Stimulated activated CD4-positive, alpha-beta T cell treated with anti-CD3 and anti-CD28 coated beads, TNF-alpha, amount 100 ng/mL, for 48 hours (primary cell): Measurements from ENCODE around the gene CD47.

Experiments used
- DNase-seq, 3 donors: peaks; one replicate each; pipeline ENCODE4 v3.0.0-alpha.2; 2020; ENCODE audit warnings: low read depth in 3 of 3

Gene CD47

DNA sequence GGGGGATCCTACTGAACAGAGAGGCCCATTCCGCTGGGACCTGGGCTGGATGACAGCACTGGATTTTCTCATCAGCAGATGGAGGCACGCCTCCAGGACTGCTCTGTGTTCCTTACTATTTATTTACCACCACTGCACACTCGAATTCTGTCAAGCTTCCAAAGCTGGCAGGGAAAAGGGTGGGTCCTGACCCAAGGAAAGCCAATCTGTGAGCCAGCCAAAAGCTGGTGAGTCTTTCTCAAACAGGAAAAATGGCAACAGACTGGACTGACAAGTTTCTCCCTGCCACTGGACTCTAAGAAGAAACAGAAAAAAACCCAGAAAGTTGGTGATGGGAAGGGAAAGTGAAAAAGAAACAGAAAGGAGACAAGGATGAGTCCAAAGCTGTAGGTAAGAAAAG is 37.8 kb downstream of the CD47 start:
- no peak for DNase-seq

DNA sequence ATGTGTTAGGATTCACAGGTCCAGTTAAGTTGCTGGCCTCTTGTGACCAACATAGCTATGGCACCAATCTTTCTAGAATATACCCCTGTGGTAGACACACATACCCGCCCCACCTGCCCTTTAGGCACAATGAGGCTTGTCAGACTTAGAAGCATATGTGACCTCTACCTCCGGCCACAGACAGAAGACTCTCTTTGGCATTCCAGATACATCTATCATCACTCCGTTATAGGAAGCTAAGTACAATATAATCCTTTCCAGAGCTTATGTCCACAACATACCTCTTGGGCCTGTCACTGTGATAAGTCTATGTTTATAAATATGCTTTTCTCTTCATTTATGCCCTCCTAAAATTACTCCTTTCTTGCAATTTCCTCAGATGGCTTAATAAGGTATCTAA is 39.8 kb downstream of the CD47 start:
- no peak for DNase-seq

DNA sequence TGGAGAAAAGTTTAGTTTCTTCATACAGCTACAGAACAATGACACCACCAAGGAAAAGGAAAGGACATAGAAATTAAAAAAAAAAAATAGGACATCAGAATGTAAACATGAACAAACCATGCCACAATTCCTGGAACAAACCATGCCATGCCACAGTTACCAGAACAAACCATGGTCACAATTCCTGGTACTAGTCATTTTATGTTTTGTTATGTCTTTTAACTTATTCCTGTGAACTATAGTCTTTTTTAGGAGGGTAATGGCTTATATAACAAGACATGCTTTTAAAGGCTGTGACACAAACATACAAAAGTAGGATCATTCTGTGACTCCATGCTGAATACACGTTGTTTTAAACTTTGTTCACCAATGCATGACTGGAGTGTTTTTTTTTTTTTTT is 42.8 kb downstream of the CD47 start:
- DNase-seq = no peak

DNA sequence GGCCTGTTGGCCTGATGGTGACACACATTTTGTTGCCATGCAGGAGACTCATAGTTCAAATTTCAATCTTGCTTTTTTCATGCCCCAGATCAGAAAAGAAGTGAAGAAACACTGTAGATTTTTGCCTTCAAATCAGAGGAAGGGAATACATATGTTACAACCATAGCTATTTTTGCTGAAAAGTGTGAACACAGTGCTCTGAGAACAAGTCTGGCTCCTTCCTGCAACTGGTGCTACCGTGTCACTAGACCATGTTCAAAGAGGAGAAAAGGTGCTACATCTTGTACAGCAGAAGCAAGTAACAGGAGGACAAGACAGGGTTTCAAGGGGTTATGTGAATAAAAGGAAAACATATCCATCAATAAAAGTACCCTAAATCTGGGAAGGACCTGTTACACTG is 44.6 kb downstream of the CD47 start:
- no peak for DNase-seq

DNA sequence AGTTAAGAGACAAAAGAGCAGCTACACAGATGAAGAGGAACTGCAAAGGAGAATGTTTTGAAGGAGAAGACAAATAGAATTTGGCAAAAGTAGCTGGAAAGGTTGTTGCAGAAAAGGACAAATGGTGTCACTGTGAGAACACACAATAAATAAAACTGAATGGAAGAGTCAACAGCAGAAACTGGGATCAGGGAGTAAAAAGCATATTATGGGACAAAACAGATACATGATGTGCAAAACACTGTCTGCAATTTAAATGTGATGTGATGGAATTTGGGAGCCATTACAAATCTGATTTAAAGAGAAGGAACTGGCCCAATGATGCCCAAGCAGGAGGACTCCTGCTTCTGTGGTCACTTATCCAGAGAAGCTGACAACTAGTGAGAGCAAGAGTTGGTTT is 46.1 kb downstream of the CD47 start:
- DNase-seq = no peak

DNA sequence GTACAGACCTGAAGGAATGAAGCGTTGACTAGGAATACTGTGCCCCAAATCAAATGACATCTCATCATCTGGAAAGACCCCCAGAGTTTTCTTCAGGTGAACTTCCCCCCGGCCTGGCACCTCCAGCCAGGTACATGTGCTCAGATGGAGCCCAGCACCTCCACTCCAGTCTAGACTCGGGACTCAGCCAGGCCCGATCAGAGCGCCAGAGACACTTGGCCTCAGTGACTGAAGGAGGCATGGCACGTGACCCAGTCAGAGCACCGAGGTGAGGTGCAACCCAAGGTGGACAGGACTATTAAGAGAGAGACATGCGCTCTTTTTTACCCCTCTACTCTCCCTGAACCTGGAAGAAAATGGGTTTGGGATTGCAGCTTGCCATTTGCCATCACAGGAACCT is 48.5 kb downstream of the CD47 start:
- no peak for DNase-seq

DNA sequence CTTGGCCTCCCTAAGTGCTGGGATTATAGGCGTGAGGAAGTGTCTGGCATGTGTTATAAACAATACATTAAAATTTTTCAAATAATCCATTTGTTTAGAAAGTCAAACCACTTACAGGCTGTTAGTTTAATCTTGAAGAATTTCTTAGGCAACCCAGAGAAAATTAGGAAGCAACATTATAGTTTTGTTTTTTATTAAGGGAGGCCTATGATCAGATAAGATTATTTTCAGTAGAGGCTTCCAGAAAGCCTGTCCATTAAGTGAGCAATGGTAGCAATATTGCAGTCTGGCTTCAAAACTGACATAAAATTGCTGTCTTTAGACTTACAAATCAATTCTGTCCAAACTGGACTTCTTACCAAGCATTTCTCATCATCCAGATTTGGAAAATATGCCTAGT is 49.6 kb downstream of the CD47 start:
- DNase-seq = no peak

DNA sequence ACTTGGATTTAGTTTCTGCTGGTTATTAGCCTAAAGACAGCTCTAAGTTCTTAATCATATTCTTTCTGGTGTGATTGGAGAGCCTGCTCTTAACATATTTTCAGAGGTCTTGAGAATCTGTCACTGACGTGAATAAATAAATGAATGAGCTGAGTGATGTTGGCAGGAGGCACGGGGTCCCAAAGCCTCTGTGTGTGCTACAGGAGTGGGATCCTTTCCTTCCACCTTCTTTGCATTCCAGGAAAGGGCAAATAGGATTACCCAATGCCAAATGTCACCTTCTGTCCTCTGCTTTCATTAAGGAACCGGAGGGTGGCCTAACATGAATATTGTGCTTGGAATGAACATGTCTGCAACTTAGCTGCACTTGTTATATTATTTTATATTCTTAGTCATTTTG is 53.1 kb downstream of the CD47 start:
- DNase-seq = no peak

DNA sequence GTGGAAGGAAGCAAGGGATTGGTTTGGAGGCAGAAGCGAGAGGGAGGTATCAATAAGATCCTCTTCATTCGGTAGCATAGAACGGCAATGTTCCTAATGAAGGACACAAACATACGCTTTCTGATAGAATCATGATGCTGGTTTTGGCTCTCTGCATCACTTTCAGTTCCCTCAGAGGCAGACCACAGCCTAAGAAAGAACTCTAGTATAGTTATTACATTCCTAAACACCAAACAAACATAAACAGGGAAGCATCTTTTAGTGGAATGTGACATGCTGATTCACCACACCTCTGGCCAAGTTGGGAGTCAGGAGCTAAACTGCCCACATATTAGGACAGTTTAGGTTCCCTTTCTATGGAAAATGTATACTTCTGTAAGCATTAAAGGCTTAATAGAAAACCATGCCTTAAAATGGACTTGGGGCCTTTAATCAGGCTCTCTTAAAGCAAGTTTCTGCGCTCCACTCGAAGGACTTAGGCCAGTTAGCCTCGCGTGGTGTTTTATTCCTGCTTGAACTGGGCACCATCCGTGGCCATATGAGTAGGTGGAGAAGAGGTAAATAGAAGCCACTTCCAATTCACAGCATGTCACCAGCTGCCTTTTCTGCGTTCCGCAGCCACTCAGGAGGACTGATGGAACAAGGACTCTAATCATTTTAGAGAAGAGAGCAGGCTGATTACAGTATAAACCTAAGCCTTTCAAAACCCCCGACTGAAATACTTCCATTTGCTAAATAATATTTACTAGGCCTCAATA is 53.7 kb downstream of the CD47 start:
- no peak for DNase-seq

DNA sequence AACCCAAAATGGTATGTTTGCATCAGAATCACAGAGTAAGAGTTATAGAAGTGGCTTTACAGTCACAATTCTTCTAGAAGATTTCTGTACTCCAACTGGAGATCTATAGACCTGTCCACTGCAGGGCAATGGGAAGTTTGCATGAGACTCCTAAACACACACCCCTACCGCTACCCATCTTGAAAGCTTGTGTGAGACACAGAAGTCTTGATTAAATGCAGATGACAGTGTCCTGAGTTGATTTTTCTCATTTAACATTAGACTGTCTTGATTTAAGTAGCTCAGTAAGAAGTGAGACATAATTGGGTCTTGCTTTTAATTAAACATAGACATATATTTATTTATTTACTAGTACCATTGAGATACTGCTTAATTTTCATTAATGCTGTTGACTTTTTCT is 54.4 kb downstream of the CD47 start:
- no peak for DNase-seq

DNA sequence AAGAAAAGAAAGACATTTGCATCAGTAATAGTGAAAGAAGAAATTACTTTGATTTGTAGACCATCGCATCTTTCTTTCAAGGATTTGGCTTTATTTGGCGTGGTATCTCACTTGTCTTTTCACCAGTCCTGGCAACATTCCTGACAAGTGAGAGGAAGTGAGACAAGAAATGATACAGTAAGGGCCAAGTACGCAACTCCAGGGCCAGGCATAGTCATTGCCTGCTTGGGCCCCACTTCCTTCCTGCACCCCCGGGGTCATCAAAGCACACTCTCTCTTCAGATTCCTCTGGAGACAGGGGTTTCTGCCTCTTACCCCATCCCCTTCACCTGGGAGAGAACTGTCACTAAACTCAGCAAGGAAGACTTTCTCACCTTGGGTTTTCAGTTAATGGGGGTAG is 55.1 kb downstream of the CD47 start:
- no peak for DNase-seq

DNA sequence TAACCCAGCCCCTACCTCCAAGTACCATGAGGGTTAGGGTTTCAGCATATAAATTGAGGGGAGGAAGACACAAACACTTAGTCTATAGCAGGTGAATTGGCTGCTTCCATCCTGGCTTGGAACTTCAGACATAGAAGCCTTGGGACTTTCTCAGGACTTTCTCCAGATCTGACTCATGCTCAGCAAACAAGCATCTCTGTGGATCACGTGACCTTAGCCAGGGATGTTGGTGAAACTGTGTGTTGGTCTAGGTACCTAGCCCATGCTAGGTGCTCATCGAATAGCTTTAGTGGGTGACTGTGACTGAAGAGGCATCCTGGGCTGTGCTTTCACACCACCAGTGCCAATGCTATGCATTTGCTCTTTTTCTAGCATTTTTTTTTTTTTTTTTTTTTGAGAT is 58.9 kb downstream of the CD47 start:
- no peak for DNase-seq

DNA sequence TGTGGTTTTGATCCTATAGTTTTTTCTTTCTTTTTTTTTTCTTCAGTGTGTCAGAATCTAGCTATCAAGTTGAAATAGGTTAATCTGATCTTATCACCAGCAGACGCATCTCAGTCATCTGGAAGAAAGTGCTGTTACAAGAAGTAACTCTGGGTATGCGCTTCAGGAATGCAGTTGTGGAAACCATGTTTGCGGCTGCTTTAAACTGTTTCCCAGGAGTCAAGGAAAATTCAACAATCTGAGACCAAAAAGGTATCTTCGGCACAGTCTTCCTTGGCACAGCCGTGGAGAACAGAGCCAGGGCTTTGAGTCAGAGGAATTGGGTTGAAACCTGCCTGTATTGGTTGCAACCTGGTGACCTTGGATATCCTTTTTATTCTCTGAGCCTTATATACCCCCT is 59.9 kb downstream of the CD47 start:
- no peak for DNase-seq

DNA sequence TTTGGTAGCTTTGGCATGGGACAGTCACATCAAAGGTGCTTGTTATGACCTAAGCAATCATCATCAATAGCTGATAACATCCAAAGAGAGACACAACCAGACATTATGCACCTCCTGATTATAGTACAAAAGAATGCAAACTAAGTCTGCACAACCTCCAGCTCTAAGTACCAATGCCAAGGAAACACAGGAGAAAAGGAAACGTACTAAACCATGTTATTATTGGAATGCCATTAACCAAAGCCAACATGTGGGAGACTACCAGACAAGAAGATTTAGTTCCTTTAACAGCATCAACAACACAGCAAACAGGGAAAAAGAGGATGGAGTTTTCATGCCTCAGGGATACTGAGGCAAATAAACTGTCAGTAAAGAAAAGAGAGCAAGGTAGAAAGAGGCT is 61.4 kb downstream of the CD47 start:
- no peak for DNase-seq

DNA sequence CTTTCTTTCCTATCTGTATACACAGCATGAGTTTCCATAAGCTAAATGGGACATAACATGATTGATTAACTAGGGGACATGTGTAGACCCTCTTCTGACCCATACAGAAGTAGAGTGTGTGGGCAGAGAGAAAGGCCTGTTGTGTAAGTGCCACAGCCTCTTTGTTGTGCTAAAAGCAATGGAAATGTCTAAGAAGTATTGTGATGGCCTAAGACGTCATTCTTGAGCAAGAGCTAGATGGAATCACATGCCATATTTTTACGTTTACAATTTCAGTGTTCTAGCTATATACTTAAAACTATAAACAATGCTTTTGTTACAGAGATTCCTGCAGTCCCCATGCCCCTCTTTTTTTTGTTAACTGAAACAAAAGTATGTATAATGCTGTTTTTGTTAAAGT is 61.9 kb downstream of the CD47 start:
- DNase-seq = no peak

DNA sequence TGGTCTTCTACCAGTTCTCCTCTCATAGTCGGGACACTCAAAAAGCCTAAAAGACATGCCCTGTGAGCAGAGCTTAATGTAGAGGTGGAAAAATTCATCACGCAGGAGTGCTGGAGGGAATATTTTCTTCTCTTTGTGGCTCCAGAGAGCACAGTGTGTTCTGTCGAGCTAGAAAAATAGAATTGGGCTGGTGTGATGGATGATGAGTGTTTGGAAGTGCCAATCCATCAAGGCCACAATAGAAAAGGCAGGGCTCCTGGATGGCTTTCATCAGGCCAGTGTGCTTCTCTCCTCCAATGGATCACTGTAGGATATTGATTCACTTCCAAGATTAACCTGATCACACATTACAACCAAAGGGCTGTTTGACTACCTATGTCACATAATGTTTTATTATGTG is 65.7 kb downstream of the CD47 start:
- no peak for DNase-seq

DNA sequence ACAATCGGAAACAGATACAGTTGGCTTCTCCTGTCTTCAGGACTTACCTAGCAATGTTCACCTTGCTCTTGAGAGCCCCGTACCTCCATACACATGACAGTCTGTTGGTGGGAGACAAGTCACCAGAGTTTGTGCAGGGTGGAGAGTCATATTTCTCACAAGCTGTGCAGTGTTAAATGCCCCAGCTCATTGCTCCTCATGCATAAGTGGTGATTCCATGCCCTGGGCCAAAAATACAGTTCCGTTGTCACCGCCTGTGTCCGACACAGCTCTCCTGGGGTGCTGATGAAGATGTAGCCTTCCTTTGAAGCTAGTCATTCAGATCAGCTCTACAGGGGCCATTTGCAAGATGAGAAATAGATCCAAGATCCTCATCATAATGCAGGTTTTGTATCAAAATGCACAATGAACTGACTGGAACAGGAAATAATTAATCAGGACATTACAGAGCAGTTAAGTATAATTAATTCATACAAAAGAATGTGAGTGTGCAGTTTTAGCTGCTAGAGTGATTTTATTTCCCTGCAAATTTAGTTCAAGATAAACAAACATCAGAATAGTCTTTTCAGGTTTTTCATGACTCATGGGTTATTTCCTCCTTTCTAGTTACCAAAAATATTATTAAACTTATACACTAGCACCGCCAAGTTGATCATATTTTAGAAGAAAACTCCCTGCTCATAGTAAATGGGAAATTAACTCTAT is 66.5 kb downstream of the CD47 start:
- DNase-seq = no peak

DNA sequence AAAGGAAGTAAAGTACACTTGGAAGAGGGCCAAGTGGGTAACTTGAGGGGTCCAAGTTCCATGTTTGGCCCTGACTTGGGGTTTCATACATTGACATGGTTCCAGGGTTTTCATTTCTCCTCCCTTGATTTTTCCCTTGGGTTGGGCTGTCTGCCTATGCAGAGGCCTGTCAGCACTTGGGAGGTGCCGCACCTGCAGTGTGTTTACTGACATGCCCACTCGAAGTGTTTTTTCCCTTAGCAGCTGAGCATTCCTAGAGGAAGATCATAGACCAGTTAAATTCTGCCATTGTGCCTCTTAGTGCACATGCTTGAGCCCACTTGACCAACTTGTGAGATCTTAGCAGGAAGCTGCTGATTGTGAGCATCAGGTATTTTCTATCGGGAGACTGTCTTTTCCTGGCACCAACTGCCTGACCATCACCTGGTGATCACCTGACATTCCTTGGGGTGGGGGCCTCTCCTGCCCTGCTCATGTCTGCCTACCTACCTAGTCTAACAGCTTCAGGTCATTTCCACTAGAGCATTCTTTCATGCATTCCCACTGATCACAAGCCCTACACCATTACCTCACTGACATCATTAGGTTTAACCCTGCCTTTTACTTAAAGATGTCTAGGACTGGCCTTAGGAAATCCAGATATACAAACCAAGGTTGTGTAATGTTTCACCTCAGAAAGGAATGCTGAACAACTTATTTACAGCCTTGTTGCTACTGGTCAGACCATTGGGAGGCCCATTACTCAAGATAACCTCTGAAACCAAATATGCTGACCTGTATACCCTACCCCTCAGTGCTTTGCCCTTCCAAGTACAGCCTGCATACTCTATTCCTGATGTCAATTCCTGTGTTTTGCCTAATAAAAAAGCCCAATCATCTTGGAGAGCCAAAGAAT is 68.3 kb downstream of the CD47 start:
- no peak for DNase-seq

DNA sequence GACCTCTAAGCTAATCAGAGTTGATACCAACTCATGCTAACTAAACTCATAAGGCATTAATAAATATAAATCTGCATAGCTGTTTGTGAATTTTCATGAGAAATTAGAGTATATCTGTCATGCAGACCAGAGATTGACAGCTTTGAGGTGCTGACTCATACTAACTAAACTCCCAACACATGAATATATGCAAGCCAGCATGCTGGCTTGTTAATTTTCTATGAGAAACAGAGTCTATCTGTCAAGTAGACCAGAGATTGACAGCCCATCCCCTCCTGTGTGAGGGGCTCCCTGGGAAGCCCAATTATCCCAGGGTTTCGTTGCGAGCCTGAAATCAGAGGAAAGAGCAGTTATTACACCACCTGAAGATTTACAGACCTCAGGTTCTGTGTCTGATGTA is 69.3 kb downstream of the CD47 start:
- no peak for DNase-seq

DNA sequence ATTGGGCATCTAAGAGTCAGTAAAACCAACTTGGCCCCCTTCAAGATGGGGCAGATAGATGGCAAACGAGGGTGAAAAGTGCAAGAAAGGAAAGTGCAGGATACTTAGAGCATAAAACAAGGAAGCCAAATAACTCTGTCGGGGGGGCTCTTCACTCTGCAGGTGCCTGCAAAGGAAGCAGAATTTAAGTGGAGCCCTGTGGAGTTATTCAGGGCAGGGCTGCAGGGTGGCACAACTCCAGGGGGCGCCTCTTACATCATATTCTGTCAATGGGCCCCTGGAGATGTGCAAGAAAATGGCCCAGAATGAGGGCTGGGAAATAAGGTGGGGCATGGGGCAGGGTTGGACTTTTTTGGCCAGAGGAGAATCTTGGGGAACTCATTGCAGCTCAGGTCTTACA is 69.7 kb downstream of the CD47 start:
- no peak for DNase-seq

DNA sequence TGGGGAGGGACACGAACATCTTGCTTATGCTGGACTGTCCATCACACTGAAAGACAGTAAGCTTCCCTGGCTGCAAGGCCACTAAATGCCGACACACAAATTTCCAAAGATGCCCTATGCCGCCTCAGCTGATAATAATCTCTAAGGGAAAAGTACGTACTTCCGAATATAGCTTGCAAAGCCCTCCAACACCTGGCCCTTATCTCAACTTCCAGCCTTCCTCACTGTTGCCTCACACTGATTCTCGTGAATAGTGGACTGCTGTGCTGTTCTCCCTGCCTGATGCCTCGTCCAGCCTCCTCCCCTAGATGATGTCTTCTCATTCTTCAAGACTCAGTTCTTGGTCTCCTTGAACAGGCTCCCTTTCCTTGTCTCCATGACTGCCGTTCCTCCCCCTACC is 72.3 kb downstream of the CD47 start:
- DNase-seq = no peak

DNA sequence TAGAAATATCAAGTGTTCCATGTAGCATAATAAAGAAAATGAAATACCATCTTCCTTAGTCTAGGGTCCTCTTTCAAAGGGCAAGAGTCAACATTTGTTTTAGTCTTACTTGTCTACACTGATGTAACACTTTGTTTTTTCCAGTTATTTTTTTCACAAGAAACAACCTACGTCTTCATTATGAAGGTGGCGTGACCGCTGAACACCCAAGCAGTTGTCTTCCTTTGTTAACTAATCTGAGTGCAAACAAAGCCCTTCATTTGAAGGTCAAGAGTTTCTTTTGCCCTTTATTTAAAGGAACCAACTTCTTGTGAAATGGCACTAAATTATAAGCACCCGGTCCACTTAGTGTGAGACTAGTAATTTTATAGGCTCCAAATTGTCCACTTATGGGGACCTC is 73.2 kb downstream of the CD47 start:
- DNase-seq = no peak

DNA sequence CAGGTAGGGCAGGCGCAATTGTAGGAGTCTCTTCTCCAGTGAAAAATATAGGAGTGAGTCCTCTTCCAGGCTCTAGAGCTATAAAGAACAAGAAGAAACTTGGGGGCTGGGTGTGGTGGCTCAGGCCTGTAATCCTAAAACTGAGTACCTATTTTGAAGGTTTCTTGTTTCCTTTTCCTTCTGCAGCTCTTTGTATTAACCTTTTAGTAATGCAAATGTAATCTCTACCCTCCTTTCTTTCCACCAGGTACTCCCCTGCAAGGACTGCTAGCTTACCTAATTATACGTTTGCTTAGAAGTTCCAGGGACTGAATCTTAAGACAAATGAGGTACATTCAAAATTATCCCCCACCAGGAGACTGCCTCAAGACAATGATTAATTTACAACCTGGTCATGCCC is 75.9 kb downstream of the CD47 start:
- no peak for DNase-seq
